ENCODE measurements around the gene ZNF236.
"Not testable (repeated sequence)": the region's sequence is repeated elsewhere in the genome, so short reads cannot be mapped to it uniquely, and the experiment has no call there.

Gene ZNF236

DNA sequence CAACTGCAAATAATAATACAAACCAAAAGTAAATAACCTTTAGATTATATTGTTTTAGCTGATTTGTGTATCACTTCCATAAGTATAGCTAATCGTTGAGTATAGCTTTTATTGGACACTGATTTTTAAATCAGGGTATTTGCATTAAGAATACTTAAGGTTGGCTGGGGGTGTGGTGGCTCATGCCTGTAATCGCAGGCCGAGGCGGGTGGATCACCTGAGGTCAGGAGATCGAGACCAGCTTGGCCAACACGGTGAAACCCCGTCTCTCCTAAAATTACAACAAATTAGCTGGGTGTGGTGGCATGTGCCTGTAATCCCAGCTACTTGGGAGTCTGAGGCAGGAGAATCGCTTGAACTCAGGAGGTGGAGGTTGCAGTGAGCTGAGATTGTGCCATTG is 122.0 kb downstream of the ZNF236 start:
- not testable (repeated sequence) for DNase-seq

DNA sequence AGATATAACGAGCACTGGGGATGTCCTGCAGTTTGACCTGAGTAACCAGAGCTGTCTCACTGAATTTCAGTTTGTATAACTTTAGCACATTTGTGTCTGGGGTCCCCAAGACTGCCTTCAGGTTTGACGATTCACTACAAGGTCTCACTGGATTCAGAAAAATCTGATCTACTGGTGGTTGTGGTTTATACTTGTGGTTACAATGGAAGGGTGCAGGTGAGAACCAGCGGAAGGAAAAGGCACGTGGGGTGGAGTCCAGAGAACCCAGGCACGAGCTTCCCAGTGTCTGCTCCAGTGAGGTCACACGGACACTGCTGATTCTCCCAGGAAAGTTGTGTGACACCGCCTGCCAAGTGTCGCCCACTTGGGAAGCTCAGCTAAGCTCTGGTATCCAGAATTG is 126.0 kb downstream of the ZNF236 start:
- DNase-seq: no peak

DNA sequence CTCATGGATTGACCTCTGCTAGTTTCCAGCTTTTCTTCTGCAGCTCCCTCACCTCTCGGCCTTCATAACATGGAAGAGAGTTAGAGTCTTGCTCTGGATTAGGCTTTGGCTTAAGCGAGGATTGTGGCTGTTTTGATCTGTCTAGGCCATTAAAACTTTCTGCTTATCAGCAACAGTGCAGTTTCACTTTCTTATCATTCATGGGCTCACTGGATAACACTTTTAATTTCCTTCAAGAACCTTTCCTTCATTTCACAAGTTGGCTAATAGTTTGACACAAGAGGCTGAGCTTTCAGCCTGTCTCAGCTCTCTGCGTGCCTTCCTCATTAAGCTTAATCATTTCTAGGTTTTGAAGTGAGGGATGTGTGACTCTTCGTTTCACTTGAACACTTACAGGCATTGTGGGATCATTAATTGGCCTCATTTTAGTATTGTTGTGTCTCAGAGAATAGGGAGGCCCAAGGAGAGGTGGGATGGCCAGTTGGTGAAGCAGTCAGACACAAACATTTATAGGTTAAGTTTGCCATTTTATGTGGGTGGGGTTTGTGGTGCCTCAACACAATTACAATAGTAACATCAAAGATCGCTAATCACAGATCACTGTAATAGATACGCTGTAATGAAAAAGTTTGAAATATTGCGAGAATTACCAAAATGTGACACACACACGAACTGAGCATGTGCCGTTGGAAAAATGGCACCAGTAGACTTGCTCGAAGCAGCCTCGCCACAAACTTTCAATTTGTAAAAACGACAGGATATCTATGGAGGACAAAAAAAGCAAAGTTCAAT is 129.3 kb downstream of the ZNF236 start:
- no peak for DNase-seq

DNA sequence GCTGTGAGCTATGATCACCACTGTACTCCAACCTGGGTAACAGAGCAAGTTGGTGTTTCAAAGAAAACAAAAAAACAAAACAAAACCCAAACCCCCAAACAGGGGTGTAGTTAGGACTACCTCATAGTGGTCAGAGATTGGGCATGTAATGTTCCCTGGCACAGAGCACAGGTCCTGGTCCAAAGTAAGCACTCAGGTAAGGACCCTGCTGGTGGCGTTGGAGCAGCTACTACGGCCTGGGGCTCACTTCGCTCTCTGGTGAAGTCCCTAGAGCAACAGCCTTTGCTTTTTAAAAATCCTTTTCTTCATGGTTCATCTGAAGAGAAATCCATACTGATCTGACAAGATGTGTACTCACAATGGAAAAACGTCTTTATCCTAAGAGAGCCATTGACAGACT is 130.4 kb downstream of the ZNF236 start:
- no peak for DNase-seq

DNA sequence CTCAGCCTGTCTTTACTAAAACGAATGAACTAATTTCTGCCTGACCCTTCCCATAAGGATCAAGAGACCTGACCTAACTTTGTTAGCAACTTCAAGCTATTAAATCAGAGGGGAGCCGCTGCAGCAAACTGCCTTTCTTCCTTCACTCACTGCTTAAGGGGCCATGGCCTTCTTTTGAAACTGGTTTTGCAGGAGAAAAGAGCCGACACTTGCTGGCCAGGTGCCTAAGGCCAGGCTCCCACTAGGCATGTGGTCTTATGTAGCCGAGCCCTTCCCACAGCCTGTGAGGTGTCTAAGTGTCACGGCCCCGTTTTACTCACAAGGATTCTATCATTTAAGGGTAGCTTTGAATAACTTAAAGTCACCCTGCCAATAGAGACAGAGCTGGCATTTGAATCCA is 130.8 kb downstream of the ZNF236 start:
- DNase-seq: no peak

DNA sequence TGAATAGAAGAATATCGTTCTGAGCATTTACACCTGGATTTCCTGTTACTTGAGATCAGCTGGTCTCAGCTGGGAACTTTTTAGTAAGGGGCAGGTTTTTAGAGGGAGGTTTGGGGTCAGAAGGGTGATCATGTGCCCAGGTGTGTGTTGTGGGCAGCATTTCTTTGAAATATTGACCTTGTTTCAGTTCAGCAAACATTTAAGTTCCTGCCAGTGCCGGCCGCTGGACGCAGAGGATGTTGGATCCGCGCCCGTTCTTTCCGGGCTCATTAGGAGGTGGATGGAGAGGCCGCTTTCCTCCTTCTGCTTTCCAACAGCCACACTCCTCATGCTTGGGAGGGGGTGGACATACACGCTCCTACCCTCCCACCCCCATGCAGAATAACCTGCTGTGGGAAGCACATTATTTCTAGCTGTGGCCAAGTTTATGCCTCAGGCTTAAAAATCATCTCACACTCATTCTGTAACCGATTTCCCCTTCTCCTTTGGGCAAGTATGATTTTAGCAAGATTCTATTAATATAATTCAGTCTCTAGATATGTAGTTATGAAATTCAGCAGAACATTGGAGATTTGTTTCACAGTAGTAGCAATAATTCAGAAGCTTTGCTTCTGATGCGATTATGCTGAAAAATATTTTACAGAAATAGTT is 131.4 kb downstream of the ZNF236 start:
- DNase-seq: peak in 24 of 51 donors; percentile 16 to 70 (median 43)

DNA sequence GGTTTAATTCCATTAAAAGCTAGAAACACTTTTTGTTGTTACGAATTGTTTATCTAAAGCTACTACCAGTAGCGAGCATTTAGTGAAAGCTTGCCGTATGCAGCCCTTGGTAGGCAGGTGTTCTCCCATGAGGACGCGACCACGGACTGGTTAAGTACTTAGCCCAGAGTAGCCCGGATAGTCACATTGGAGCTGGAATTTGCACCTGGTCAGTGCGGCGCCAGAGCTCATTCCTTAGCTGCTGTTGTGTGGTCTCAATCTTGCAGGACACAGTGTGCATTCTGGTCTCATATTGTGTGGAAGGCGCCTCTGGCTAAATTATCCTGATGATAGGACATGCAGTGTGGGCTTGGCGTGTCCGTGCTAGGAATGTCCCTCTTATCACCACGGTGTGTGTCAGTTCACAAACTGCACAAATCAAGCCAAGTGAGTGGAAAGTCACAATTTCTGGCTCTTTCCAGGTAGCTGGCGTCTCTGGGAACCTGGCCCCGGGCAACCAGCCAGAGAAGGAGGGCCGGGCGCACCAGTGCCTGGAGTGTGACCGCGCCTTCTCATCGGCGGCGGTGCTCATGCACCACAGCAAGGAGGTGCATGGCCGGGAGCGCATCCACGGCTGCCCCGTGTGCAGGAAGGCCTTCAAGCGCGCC is 133.3 kb downstream of the ZNF236 start:
- no peak for DNase-seq

DNA sequence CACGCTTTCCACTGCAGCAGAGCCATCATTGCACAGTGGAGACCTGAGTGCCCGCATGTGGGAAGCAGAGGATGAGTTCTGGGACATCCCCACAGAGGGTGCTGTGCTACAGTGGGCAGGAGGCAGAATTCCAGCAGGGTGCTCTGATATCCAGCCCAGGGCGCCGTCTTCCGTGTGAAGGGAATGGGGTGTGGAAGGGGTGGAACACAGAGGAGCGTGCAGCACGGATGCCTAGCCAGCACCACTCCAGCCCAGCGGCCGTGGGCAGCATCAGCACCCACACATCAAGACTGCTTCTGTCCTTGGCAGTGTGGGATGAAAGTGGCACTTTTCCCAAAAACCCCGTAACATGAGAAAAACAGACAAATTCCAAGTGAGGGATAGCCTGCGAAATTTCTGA is 134.3 kb downstream of the ZNF236 start:
- no peak for DNase-seq

DNA sequence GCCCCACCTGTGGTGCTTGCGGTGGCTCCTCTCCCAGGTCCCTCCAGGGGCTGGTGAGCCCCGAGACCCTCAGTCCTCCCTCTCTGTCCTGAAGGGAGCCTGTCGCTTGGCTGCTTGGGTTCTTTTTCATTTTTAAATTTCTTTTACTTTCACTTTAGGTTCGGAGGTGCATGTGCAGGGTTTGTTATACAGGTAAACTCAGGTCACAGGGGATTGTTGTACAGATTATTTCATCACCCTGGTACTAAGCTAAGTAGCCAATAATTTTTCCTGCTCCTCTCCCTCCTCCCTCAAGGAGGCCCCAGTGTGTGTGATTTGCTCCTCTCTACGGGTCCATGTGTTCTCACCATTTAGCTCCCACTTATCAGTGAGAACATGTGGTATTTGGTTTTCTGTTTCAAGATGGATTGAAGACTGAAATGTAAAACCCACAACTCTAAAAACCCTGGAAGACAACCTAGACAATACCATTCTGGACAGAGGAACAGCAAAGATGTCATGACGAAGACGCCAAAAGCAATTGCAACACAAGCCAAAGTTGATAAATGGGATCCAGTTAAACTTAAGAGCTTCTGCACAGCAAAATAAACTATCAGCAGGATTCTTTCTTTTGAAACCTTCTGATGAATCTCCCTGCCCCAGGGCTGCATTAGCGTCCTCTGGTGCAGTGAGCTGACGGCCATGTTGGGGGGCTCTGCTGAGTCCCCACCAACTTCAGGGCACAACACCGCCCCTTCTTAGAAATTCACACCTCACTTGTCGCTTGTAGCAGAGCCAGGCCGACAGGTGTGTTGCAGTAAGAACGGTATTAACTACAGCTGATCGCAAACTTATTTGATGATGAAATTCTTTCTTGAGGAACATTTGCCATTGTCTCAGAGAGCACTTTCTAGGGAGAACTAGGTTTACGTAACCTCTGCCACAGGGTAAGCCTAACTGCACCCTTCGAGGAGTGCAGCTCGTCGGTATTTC is 135.3 kb downstream of the ZNF236 start:
- DNase-seq: no peak

DNA sequence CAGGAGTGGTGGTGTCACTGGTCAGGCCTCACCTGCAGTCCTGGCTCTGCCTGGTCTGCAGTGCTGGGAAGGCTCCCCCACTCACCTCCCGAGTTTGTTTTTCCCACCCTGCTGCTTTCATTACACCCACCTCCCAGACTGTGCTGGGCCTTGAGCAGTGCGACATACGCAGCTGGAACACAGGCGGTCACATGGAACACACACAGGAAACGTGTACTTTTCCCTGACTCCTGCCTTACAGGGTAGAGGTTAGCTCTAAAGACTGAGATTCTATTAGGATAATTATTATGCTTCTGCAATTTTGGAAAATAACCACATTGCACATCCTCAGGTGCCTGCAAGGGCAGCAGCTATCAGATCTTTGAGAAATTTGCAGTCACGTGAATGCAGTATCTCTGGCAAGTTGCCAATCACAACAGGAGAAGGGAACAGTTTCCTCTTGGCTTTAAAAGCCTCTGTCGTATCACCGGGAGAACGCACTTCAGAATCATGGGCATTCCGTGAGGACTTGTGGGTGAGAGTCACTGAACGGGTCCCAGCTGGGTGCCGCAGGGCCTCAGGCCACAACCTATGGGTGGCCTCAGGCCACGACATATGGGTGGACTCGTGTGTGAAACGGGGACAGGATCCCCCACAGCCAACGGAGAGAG is 136.5 kb downstream of the ZNF236 start:
- DNase-seq: peak in 1 of 51 donors; percentile 27

DNA sequence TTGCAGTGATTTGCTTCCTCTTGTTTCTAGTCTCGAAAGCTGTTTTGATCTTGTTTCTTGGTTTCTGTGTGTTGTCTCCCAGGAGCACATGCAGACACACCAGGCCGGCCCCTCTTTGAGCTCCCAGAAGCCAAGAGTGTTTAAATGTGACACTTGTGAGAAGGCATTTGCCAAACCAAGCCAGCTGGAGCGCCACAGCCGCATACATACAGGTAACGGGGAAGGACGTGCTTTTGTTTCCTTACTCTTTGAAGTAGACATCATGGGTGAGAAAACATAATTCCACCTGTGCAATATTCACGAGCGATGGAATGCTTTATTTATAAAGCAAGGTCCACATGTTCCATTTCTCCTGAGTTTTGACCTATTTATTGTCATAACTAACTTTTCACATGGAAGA is 137.2 kb downstream of the ZNF236 start:
- DNase-seq: no peak

DNA sequence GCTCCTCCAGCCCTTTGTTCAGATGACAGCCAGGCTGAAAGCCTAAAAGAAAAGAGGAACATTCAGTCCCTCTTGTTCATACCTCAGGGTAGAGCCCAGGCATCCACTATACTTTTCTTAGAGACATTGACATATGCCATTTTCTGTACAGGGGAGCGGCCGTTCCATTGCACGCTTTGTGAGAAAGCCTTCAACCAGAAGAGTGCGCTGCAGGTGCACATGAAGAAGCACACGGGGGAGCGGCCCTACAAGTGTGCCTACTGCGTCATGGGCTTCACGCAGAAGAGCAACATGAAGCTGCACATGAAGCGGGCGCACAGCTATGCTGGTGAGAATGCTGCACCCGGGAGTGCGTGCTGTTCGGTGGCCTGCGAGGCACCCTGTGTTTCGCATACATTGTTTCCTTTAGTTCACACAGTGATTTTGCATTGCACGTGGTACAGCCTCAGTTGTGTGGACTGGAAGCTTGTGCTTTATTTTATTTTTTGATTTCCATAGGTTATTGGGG is 138.2 kb downstream of the ZNF236 start:
- DNase-seq: no peak

DNA sequence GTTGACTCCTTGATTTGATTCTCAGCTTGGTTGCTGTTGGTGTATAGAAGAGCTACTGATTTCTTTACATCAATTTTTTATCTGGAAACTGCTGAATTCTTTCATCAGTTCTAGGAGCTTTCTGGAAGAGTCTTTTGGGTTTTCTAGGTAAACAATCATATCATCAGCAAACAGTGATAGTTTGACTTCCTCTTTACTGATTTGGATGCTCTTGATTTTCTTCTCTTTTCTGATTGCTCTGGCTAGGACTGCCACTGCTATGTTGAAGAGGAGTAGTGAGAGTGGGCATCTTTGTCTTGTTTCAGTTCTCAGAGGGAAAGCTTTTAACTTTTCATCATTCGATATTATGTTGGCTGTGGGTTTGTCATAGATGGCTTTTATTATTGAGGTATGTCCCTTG is 140.5 kb downstream of the ZNF236 start:
- DNase-seq: no peak

DNA sequence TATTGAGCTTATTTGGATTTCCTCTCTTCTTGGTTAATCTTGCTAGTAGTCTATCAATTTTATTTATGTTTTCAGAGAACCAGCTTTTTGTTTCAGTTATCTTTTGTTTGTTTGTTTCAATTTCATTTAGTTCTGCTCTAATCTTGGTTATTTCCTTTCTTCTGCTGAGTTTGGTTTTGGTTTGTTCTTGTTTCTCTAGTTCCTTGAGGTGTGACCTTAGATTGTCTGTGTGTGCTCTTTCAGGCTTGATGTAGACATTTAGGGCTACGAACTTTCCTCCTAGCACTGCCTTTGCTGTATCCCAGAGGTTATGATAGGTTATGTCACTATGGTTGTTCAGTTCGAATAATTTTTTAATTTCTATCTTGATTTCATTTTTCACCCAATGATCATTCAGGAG is 141.6 kb downstream of the ZNF236 start:
- no peak for DNase-seq

DNA sequence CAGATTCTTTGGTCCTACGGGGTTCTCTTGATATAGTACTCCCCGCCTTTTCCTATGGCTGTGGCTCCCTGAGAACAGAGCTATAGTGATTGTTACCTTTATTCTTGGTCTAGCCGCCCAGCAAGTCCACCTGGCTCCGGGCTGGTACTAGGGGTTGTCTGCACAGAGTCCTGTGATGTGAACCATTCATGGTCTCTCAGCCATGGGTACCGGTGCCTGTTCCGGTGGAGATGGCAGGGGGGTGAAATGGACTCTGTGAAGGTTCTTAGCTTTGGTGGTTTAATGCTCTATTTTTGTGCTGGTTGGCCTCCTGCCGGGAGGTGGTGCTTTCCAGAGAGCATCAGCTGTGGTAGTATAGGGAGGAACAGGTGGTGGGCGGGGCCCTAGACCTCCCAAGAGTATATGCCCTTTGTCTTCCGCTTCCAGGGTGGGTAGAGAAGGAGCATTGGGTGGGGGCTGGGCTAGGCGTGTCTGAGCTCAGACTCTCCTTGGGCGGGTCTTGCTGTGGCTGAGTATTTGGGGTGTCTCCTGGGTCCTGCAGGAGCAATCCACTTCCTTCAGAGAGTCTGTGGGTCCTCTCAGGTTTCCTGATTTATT is 143.3 kb downstream of the ZNF236 start:
- DNase-seq: not testable (repeated sequence)

DNA sequence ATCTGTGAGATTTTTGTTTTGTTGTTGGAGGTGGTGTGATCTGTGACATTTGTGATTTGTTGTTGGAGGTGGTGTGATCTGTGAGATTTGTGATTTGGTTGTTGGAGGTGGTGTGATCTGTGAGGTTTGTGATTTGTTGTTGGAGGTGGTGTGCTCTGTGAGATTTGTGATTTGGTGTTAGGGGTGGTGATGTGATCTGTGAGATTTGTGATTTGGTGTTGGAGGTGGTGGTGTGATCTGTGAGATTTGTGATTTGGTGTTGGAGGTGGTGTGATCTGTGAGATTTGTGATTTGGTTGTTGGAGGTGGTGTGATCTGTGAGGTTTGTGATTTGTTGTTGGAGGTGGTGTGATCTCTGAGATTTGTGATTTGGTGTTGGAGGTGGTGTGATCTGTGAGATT is 144.9 kb downstream of the ZNF236 start:
- not testable (repeated sequence) for DNase-seq

DNA sequence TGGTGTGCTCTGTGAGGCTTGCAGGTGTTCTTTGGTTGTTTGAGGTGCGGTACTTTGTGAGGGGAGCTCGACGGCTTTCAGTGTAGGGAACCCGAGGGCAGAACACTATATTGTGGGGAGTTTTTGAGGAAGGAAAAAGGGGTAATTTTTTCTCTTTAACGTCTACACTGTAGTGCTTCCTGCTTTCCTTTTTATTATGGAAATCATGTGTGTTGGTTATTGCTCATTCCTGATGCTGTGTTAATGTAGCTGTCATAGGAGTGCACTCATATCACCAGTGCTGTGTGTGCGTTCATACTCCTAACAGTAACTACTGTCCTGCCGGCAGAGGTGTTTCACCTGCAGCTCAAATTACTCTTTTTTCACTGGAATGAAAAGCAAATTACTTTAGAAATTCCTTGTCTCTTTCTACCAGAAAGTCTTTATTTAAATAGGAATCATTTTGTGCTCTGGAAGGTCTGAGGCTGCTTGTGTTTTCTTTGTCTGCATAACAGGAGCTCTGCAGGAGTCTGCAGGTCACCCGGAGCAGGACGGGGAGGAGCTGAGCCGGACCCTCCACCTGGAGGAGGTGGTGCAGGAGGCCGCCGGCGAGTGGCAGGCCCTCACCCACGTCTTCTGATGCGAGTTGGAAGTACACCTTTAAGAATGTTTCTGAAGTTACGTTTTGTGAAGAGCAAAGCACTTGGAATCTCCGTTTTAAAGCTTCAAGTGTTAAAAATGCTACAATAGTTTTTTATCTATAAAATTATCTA is 145.5 kb downstream of the ZNF236 start:
- DNase-seq: no peak

DNA sequence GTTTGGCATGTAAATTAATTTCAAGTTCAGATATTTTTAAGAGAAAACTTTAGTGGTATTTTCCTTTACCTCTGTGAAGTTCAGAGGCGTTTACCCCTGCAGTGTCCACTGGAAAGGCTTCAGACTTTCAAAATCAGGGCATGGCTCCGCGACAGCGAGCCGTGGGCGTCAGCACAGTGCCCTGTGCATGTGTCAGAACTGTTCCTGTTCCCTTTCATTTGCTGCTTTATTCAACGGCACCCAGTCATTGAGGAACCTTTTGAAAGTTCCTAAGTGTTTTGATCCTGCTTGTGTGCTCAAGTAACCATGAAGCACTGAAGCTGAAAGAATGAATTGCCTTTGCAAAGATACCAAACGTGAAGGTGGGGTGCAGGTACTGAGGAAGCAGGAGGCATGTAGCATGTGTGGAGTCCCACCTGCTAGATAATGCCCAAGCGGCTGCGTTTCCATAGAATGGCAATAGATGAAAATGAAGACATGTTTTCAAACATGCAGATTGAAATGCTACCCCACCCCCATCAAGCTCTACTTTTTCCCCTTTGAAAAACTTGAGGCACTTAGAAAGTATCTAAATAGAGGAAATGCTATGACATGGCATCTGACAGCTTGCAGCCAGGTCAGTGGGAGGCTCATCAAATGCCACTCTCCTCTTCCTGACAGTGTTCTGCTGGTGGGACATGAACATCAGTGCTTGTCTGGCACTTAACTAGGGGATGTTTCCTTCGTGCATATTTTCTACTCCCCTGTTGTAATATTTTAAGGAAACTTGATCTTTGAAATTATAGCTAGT is 148.6 kb downstream of the ZNF236 start:
- no peak for DNase-seq

DNA sequence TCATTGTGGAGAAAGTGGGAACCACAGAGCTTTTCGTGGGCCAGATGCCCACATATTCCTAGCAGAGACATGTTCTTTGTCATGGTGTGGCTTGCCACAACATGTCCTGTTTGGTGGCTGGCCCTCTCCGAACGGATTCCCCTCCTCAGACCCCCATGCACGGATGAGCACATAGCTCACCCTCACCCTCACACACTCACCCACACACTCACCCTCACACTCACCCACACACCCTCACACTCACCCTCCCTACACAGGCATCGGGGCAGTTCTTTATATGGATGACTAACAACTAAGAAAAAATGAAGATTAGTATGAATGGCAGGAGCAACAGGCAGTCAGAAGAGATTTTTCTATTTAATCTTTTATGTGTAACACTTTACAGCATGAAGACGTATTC is 149.9 kb downstream of the ZNF236 start:
- DNase-seq: no peak
